HepG2 (cell line): Measurements from ENCODE around the gene WWP2. TPM values are rescaled to one million over a fixed set of nuclear protein-coding genes. Genes with fewer than 3 reads are reported as not detected.

ENCODE experiments used
- ATAC-seq: fragments of 200-7000 bp; cut with Tn5 transposase; 3 replicates; pipeline ENCODE4 v1.9.1; 2020; ENCODE audit warnings: mild to moderate bottlenecking, moderate library complexity
- BruUV-seq: library from RNA; stranded (reverse); fragments of 400-500 nt; replicated peaks from 2 replicates; lab custom pipeline; 2021; lab: Mats Ljungman, UMichigan
- CTCF ChIA-PET: fragments of 300-600 bp; formaldehyde crosslinking; extraction: SDS; loops from one replicate; lab custom pipeline; 2021; ENCODE audit warnings: low total read pairs, inconsistent platforms, low intra/inter-chr PET ratio; lab: Yijun Ruan, JAX
- POLR2A ChIA-PET: fragments of 350-600 bp; sonication (Branson Sonifier 250); formaldehyde crosslinking; loops from one replicate; lab custom pipeline; 2020; ENCODE audit warnings: antibody characterized with exemption, inconsistent platforms; lab: Yijun Ruan, JAX
- DNase-seq: peaks from one replicate; pipeline ENCODE4 v3.0.0-alpha.2; 2015; ENCODE audit warnings: low spot score
- FAIRE-seq: peaks from 3 replicates; lab custom pipeline; 2011; peaks lifted over from hg19 to GRCh38; lab: Jason Lieb, UNC
- H2AFZ ChIP-seq: one replicate; pipeline ENCODE4 v1.6.1; 2011; ENCODE audit warnings: low read length, inconsistent platforms
- H3K27ac ChIP-seq: fragments of 300-600 bp; 3 replicates; pipeline ENCODE4 v1.8.0; 2011; ENCODE audit warnings: mixed run types, mild to moderate bottlenecking, mixed read lengths, low read length, inconsistent platforms; ENCODE audit not compliant: insufficient read depth; ENCODE audit errors: extremely low read length
- H3K27me3 ChIP-seq, 2 experiments: fragments of 200-600 bp in 1 of 2; 2 replicates in 1 of 2; 3 replicates in 1 of 2; pipeline versions ENCODE4 v1.6.0 to v1.8.0; 2011; ENCODE audit warnings: low read length in 2 of 2, mild to moderate bottlenecking in 2 of 2, moderate library complexity in 2 of 2, inconsistent platforms in 1 of 2; ENCODE audit not compliant: insufficient read depth in 2 of 2, control insufficient read depth in 1 of 2
- H3K36me3 ChIP-seq, 2 experiments: fragments of 200-600 bp in 1 of 2; replicated peaks in 1 of 2; 2 replicates in 1 of 2; 3 replicates in 1 of 2; pipeline versions ENCODE4 v1.5.1 to v1.8.0; 2011; ENCODE audit warnings: low read length in 2 of 2, inconsistent platforms in 1 of 2; ENCODE audit not compliant: insufficient read depth in 2 of 2, control insufficient read depth in 1 of 2
- H3K4me1 ChIP-seq: 2 replicates; pipeline ENCODE4 v1.5.1; 2012; ENCODE audit warnings: low read length, inconsistent platforms; ENCODE audit not compliant: insufficient read depth
- H3K4me2 ChIP-seq: 2 replicates; pipeline ENCODE4 v1.6.0; 2011; ENCODE audit warnings: low read depth, low read length, inconsistent platforms
- H3K4me3 ChIP-seq, 3 experiments: fragments of 200-600 bp in 1 of 3; sonication (generic), shearing (Covaris generic) in 1 of 3; replicated peaks in 1 of 3; 2 replicates each; pipeline ENCODE4 v1.5.1; 2011 to 2016; ENCODE audit warnings: low read length in 3 of 3, inconsistent platforms in 2 of 3, low read depth in 2 of 3, mild to moderate bottlenecking in 2 of 3, control low read depth in 1 of 3, mixed read lengths in 1 of 3; ENCODE audit not compliant: insufficient read depth in 1 of 3
- H3K79me2 ChIP-seq: one replicate; pipeline ENCODE4 v1.6.1; 2011; ENCODE audit warnings: low read length, inconsistent platforms; ENCODE audit not compliant: insufficient read depth
- H3K9ac ChIP-seq: 2 replicates; pipeline ENCODE4 v1.6.0; 2011; ENCODE audit warnings: mild to moderate bottlenecking, low read depth, low read length, inconsistent platforms; ENCODE audit not compliant: insufficient read depth
- H3K9me3 ChIP-seq: 2 replicates; pipeline ENCODE4 v1.5.1; 2012; ENCODE audit warnings: mild to moderate bottlenecking, low read length
- H4K20me1 ChIP-seq: 2 replicates; pipeline ENCODE4 v1.6.0; 2011; ENCODE audit warnings: inconsistent platforms, mild to moderate bottlenecking, low read length, moderate library complexity; ENCODE audit not compliant: insufficient read depth
- ARNT ChIP-seq: fragments of 450-650 bp; IDR thresholded peaks from 2 replicates; pipeline ENCODE4 v1.6.1; 2017
- FOXC1 ChIP-seq: sonication (generic); formaldehyde crosslinking; IDR thresholded peaks from 2 replicates; pipeline ENCODE4 v1.8.0; 2022; ENCODE audit warnings: mild to moderate bottlenecking, missing genetic modification reagents, borderline replicate concordance
- HNRNPL ChIP-seq: fragments of 200-400 bp; formaldehyde crosslinking; IDR thresholded peaks from 2 replicates; pipeline ENCODE4 v1.6.1; 2017; ENCODE audit warnings: mild to moderate bottlenecking, low read depth, low read length
- HOXA7 ChIP-seq: sonication (generic); formaldehyde crosslinking; IDR thresholded peaks from 2 replicates; pipeline ENCODE4 v1.8.1; 2022; ENCODE audit warnings: mild to moderate bottlenecking, missing genetic modification reagents, moderate library complexity
- KAT2B ChIP-seq: fragments of 150-350 bp; IDR thresholded peaks from 2 replicates; pipeline ENCODE4 v1.6.1; 2014; ENCODE audit warnings: low read depth, low read length, borderline replicate concordance
- KDM1A ChIP-seq: IDR thresholded peaks from 2 replicates; pipeline ENCODE4 v1.6.1; 2016; ENCODE audit warnings: missing compliant biosample characterization
- MBNL3 ChIP-seq: fragments of 250-450 bp; sonication (Bioruptor Pico); conservative IDR thresholded peaks from 2 replicates; pipeline ENCODE4 v1.8.0; 2022; ENCODE audit warnings: mild to moderate bottlenecking, inconsistent platforms
- PLRG1 ChIP-seq: fragments of 450-650 bp; conservative IDR thresholded peaks from 2 replicates; pipeline ENCODE4 v1.6.1; 2016
- PRPF4 ChIP-seq: fragments of 200-400 bp; formaldehyde crosslinking; IDR thresholded peaks from 2 replicates; pipeline ENCODE4 v1.6.1; 2016; ENCODE audit warnings: low read length, low read depth; ENCODE audit not compliant: poor library complexity, severe bottlenecking
- RBFOX2 ChIP-seq: fragments of 200-400 bp; formaldehyde crosslinking; IDR thresholded peaks from 2 replicates; pipeline ENCODE4 v1.6.1; 2017; ENCODE audit warnings: low read depth, mild to moderate bottlenecking, low read length
- XRCC5 ChIP-seq: fragments of 200-400 bp; formaldehyde crosslinking; optimal IDR thresholded peaks from 2 replicates; pipeline ENCODE3; 2017; ENCODE audit warnings: mild to moderate bottlenecking, low read length
- ZNF792 ChIP-seq: IDR thresholded peaks from 2 replicates; pipeline ENCODE4 v1.6.1; 2016
- WGBS: methylation state at CpG from one replicate; pipeline ENCODE4 v1.1.6; 2017; ENCODE audit warnings: low lambda C conversion rate; 5-methylcytosine and 5-hydroxymethylcytosine counted together
- in situ Hi-C: cut with HindIII; loops from 2 replicates; pipeline ENCODE4 v1.10.0; 2017; ENCODE audit warnings: low pct_unique_long_range_greater_than_20kb; ENCODE audit not compliant: extremely low pct_ligation_motif_present
- intact Hi-C: fragments of 100-400 bp; cut with micrococcal nuclease; formaldehyde crosslinking; loops from one replicate; pipeline ENCODE4 v1.10.0; 2022; ENCODE audit not compliant: unreplicated experiment
- polyA plus RNA-seq, 8 experiments: library from polyadenylated mRNA; depleted of rRNA in 3 of 8; stranded (reverse) in 7 of 8; unstranded in 1 of 8; fragments of >200 nt; fragmentation: Illumina TruSeq in 4 of 8; extraction: Trizol in 4 of 8; gene quantifications; 2 replicates each; pipeline versions ENCODE4 v1.2.1 to v1.2.3, GENCODE V29; 2011 to 2016; ENCODE audit warnings: low read depth in 4 of 8, missing spikeins in 1 of 8, mixed read lengths in 1 of 8; ENCODE audit not compliant: insufficient read depth in 1 of 8
- total RNA-seq, 5 experiments: library from RNA; depleted of rRNA; stranded (reverse); fragments of >200 nt; fragmentation: Illumina TruSeq; extraction: Trizol; gene quantifications; 2 replicates each; pipeline ENCODE4 v1.2.3, GENCODE V29; 2016; ENCODE audit warnings: low read depth in 1 of 5
- TF ChIP-seq, protein P1 (sequence below): sonication (generic); formaldehyde crosslinking; conservative IDR thresholded peaks from 2 replicates; pipeline ENCODE4 v1.4.0; 2020; ENCODE audit warnings: missing genetic modification reagents

The WWP2 gene
- total and polyA plus RNA-seq, 2 of the 13 experiments (the other 11 are each of a cell fraction or from before 2014, with no cell fraction given): 11.4 to 28.2 TPM

DNA sequence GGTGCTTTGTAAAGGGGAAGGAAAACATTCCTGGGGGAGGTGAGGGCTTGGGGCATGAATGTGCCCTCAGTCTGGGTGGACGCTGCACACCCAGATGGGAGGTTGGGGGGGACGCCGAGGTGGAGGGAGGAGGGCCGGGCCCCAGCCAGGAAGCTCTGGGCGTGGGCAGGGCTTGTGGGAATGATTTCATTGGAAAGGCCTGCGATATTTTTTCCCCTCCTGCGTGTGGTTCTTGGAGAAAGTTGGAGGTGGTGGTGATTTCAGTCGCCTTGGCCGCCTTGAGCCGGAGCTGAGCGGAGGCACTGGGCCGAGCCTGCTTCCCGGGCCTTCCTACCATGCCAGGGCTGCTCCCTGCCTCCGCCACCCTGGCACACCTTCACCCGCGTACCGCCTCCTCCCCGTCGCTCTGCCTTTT, 162.7 kb downstream of the WWP2 start (continued):
- no peak for TF ChIP-seq KDM1A (CRISPR knock-in tag)
- no peak for TF ChIP-seq HOXA7
- TF ChIP-seq XRCC5: peak; percentile 35
- peak; percentile 60 for TF ChIP-seq PRPF4
- no peak for TF ChIP-seq PLRG1
- TF ChIP-seq ARNT: no peak
- no peak for TF ChIP-seq ZNF792
- TF ChIP-seq FOXC1 (CRISPR knock-in tag): no peak
- 0 out of 2 replicates have a peak, but pooled peaks have one; percentile 31 for TF ChIP-seq RBFOX2
- TF ChIP-seq HNRNPL: peak; percentile 84

DNA sequence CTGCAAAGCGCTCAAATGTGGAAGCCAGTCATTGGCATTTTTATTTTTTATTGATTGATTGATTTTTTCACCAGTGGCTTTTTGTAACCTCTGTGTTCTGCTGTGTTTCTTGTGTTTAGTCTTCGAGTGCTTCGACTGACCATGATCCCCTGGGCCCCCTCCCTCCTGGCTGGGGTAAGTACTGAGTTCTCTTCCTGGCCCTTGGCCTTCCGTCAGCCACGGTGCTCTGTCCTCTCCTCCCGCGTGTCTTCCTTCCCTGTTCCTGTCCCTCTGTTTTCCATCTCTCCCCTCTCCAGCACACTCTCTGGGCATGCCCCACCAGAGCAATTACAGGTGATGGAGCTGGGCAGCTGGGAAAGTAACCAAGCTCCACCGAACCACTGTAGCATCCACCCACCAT, 163.2 kb downstream of the WWP2 start:
- FAIRE-seq (no peak), DNase-seq (no peak), ATAC-seq (no peak)
- in situ Hi-C loops (loop anchor here (5.0 kb wide), 1 partner anchor 128 kb away; no protein-coding TSS in a partner anchor), intact Hi-C loops (no loop called here)
- no peak overlapping the region for H3K9ac ChIP-seq
- 85% methylated on average over 8 of the region's 8 CpGs for WGBS
- H3K27ac ChIP-seq: no peak overlapping the region
- ChIA-PET POLR2A (no interaction called here), CTCF (no interaction called here)
- peaks cover 6 to 9% of the 10 kb centered on the region in 2 experiments; a peak in 4 of 5 replicates for H3K36me3 ChIP-seq
- no TSS peak for BruUV-seq
- peaks cover 45% of the 10 kb centered on the region for H3K4me1 ChIP-seq
- no peaks in the 10 kb centered on the region for H3K27me3 ChIP-seq
- no peaks in the 10 kb centered on the region for H3K79me2 ChIP-seq
- no peaks in the 10 kb centered on the region for H4K20me1 ChIP-seq
- H3K9me3 ChIP-seq: no peaks in the 10 kb centered on the region
- no peak overlapping the region for H2AFZ ChIP-seq
- H3K4me3 ChIP-seq: no peak overlapping the region
- H3K4me2 ChIP-seq: no peak overlapping the region
- TF ChIP-seq MBNL3 (CRISPR knock-in tag): no peak
- TF ChIP-seq KAT2B: peak; percentile 22; the same call in 1 of the 2 replicates
- TF ChIP-seq, protein P1, sequence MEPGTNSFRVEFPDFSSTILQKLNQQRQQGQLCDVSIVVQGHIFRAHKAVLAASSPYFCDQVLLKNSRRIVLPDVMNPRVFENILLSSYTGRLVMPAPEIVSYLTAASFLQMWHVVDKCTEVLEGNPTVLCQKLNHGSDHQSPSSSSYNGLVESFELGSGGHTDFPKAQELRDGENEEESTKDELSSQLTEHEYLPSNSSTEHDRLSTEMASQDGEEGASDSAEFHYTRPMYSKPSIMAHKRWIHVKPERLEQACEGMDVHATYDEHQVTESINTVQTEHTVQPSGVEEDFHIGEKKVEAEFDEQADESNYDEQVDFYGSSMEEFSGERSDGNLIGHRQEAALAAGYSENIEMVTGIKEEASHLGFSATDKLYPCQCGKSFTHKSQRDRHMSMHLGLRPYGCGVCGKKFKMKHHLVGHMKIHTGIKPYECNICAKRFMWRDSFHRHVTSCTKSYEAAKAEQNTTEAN (CRISPR knock-in tag): no peak
